Rectal smooth muscle tissue (tissue), 1 donor: ENCODE results near the gene GIMAP1.

Experiments
- H3K27ac ChIP-seq: one replicate; pipeline ENCODE4 v1.7.0; 2013; ENCODE audit warnings: low read depth, low read length, inconsistent platforms
- H3K27me3 ChIP-seq: one replicate; pipeline ENCODE4 v1.7.0; 2013; ENCODE audit warnings: low read length; ENCODE audit not compliant: control insufficient read depth, insufficient read depth
- H3K36me3 ChIP-seq: one replicate; pipeline ENCODE4 v1.7.0; 2013; ENCODE audit warnings: low read length; ENCODE audit not compliant: control insufficient read depth, insufficient read depth
- H3K4me1 ChIP-seq: one replicate; pipeline ENCODE4 v1.7.0; 2013; ENCODE audit warnings: low read length; ENCODE audit not compliant: control insufficient read depth, insufficient read depth
- H3K4me3 ChIP-seq: one replicate; pipeline ENCODE4 v1.7.0; 2013; ENCODE audit warnings: low read length
- H3K9ac ChIP-seq: one replicate; pipeline ENCODE4 v1.7.0; 2013; ENCODE audit warnings: low read length

Gene GIMAP1

GRCh38 chr7:150756166-150756565 is 39.8 kb downstream of the GIMAP1 start:
- no peak overlapping the region for H3K4me3 ChIP-seq
- H3K9ac ChIP-seq = no peak overlapping the region
- H3K27me3 ChIP-seq = no peaks in the 10 kb centered on the region
- H3K4me1 ChIP-seq = no peaks in the 10 kb centered on the region
- H3K27ac ChIP-seq = no peak overlapping the region
- no peaks in the 10 kb centered on the region for H3K36me3 ChIP-seq

DNA sequence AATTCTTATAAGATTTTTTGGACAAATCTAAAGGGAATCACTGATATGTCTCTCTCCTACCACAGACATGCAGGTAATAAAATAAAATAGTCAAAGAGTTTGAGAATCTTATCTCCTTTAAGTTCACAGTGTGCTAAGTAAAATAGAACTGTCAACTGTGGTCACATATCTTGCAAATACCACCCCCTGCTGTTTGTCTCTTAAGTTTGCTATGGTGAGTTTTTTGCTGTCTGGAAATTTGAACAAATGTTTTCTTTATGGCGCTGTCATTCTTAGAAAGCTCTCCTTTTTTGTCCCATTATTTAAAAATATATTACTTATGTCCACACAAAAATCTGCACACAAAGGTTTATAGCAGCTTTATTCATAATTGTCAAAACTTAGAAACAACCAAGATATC is 40.4 kb downstream of the GIMAP1 start:
- Histone ChIP-seq H3K36me3 (no peaks in the 10 kb centered on the region), H3K4me1 (no peaks in the 10 kb centered on the region), H3K4me3 (no peak overlapping the region), H3K27ac (no peak overlapping the region), H3K27me3 (no peaks in the 10 kb centered on the region), H3K9ac (no peak overlapping the region)

GRCh38 chr7:150759479-150759878 is 43.1 kb downstream of the GIMAP1 start:
- Histone ChIP-seq H3K27me3 (no peaks in the 10 kb centered on the region), H3K9ac (no peak overlapping the region), H3K4me1 (no peaks in the 10 kb centered on the region), H3K27ac (no peak overlapping the region), H3K4me3 (no peak overlapping the region), H3K36me3 (no peaks in the 10 kb centered on the region)

- Histone ChIP-seq H3K4me1 (no peaks in the 10 kb centered on the region), H3K27me3 (no peaks in the 10 kb centered on the region), H3K36me3 (no peaks in the 10 kb centered on the region), H3K9ac (no peak overlapping the region), H3K4me3 (no peak overlapping the region), H3K27ac (no peak overlapping the region)
These were observed 49.9 kb downstream of the GIMAP1 start for GRCh38 chr7:150766334-150766709.

DNA sequence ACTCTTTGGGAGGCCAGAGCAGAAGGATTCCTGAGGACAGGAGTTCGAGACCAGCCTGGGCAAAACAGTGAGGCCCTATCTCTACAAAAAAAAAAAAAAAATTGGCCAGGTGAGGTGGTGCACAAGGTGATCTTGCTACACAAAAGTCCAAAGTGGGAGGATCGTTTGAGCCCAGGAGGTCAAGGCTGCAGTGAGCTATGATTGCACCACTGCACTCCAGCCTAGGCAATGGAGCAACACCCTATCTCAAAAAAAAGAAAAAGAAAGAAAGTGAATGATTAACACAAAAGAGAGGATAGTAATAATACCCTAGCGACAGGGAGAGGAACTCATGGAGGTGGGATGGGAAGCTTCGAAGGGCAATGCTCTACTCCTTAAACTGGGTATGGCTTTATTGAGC is 53.4 kb downstream of the GIMAP1 start:
- no peak overlapping the region for H3K4me3 ChIP-seq
- H3K36me3 ChIP-seq = no peaks in the 10 kb centered on the region
- no peaks in the 10 kb centered on the region for H3K27me3 ChIP-seq
- no peaks in the 10 kb centered on the region for H3K4me1 ChIP-seq
- H3K27ac ChIP-seq = no peak overlapping the region
- no peak overlapping the region for H3K9ac ChIP-seq
